SK-N-SH treated with all-trans-retinoic acid at 6 μM for 48 hours (cell line): ENCODE results near the gene DOC2B.

Experiments
- GLIS3 ChIP-seq: fragments of 250-450 bp; sonication (Bioruptor Pico); IDR thresholded peaks from 2 replicates; pipeline ENCODE4 v1.5.0; 2020; ENCODE audit warnings: mild to moderate bottlenecking, moderate library complexity
- OSR1 ChIP-seq: fragments of 250-450 bp; sonication (Bioruptor Pico); IDR thresholded peaks from 2 replicates; pipeline ENCODE4 v1.8.0; 2022; ENCODE audit warnings: moderate library complexity, mild to moderate bottlenecking, inconsistent platforms
- RARB ChIP-seq: fragments of 250-450 bp; sonication (Bioruptor Pico); IDR thresholded peaks from 2 replicates; pipeline ENCODE4 v1.8.0; 2021; ENCODE audit warnings: mild to moderate bottlenecking, moderate library complexity
- SNAI2 ChIP-seq: fragments of 250-450 bp; sonication (Bioruptor Pico); IDR thresholded peaks from 2 replicates; pipeline ENCODE4 v1.5.0; 2020; ENCODE audit warnings: mild to moderate bottlenecking, moderate library complexity
- TCF4 ChIP-seq: fragments of 250-450 bp; sonication (Bioruptor Pico); IDR thresholded peaks from 2 replicates; pipeline ENCODE4 v1.8.0; 2021; ENCODE audit warnings: mild to moderate bottlenecking, moderate library complexity, borderline replicate concordance
- TOX ChIP-seq: fragments of 250-450 bp; sonication (Bioruptor Pico); IDR thresholded peaks from 2 replicates; pipeline ENCODE4 v1.8.0; 2021; ENCODE audit warnings: mild to moderate bottlenecking, moderate library complexity, borderline replicate concordance
- ZFP3 ChIP-seq: fragments of 250-450 bp; sonication (Bioruptor Pico); IDR thresholded peaks from 2 replicates; pipeline ENCODE4 v1.5.0; 2020; ENCODE audit warnings: mild to moderate bottlenecking, moderate library complexity
- ZFP30 ChIP-seq: fragments of 450-650 bp; formaldehyde crosslinking; IDR thresholded peaks from 2 replicates; pipeline ENCODE4 v1.5.0; 2022; ENCODE audit warnings: mild to moderate bottlenecking, moderate library complexity
- ZNF70 ChIP-seq: fragments of 450-650 bp; formaldehyde crosslinking; IDR thresholded peaks from 2 replicates; pipeline ENCODE4 v1.5.0; 2020; ENCODE audit warnings: mild to moderate bottlenecking, moderate library complexity
- TF ChIP-seq, protein P1 (sequence below): fragments of 250-450 bp; sonication (Bioruptor Pico); IDR thresholded peaks from 2 replicates; pipeline ENCODE4 v1.8.0; 2020; ENCODE audit warnings: mild to moderate bottlenecking, moderate library complexity, borderline replicate concordance
- TF ChIP-seq, protein P2 (sequence below): fragments of 250-450 bp; sonication (Bioruptor Pico); IDR thresholded peaks from 2 replicates; pipeline ENCODE4 v1.8.0; 2021; ENCODE audit warnings: low read depth, mild to moderate bottlenecking, moderate library complexity, borderline replicate concordance
- TF ChIP-seq, protein P3 (sequence below): fragments of 250-450 bp; sonication (Bioruptor Pico); IDR thresholded peaks from 2 replicates; pipeline ENCODE4 v1.5.1; 2021; ENCODE audit warnings: mild to moderate bottlenecking, moderate library complexity
- TF ChIP-seq, protein P4 (sequence below): fragments of 250-450 bp; sonication (Bioruptor Pico); IDR thresholded peaks from 2 replicates; pipeline ENCODE4 v1.5.0; 2020; ENCODE audit warnings: mild to moderate bottlenecking, moderate library complexity

DNA sequence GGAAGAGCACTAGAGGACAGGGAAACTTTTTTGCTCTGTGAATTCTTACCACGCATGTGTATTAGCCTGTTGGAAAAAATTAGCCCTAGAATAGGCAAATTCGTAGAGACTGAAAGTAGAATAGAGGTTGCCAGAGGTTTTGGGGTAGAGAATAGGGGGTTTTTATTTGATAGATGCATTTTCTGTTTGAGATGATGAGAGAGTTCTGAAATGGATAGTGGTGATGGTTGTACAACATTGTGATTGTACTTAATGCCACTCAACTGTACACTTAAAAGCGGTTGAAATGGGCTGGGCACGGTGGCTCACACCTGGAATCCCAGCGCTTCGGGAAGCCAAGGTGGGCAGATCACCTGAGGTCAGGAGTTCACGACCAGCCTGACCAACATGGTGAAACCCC lies 8.0 kb upstream of the DOC2B start:
- TF ChIP-seq OSR1 (CRISPR knock-in tag) (no peak), TCF4 (CRISPR knock-in tag) (no peak), ZFP30 (no peak), ZFP3 (CRISPR knock-in tag) (no peak), RARB (CRISPR knock-in tag) (no peak), GLIS3 (CRISPR knock-in tag) (no peak), SNAI2 (CRISPR knock-in tag) (no peak), TOX (CRISPR knock-in tag) (no peak), ZNF70 (CRISPR knock-in tag) (no peak)
- TF ChIP-seq, protein P1, sequence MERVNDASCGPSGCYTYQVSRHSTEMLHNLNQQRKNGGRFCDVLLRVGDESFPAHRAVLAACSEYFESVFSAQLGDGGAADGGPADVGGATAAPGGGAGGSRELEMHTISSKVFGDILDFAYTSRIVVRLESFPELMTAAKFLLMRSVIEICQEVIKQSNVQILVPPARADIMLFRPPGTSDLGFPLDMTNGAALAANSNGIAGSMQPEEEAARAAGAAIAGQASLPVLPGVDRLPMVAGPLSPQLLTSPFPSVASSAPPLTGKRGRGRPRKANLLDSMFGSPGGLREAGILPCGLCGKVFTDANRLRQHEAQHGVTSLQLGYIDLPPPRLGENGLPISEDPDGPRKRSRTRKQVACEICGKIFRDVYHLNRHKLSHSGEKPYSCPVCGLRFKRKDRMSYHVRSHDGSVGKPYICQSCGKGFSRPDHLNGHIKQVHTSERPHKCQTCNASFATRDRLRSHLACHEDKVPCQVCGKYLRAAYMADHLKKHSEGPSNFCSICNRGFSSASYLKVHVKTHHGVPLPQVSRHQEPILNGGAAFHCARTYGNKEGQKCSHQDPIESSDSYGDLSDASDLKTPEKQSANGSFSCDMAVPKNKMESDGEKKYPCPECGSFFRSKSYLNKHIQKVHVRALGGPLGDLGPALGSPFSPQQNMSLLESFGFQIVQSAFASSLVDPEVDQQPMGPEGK = no peak
- TF ChIP-seq, protein P2, sequence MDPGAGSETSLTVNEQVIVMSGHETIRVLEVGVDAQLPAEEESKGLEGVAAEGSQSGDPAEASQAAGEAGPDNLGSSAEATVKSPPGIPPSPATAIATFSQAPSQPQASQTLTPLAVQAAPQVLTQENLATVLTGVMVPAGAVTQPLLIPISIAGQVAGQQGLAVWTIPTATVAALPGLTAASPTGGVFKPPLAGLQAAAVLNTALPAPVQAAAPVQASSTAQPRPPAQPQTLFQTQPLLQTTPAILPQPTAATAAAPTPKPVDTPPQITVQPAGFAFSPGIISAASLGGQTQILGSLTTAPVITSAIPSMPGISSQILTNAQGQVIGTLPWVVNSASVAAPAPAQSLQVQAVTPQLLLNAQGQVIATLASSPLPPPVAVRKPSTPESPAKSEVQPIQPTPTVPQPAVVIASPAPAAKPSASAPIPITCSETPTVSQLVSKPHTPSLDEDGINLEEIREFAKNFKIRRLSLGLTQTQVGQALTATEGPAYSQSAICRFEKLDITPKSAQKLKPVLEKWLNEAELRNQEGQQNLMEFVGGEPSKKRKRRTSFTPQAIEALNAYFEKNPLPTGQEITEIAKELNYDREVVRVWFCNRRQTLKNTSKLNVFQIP (CRISPR knock-in tag) = no peak
- TF ChIP-seq, protein P3, sequence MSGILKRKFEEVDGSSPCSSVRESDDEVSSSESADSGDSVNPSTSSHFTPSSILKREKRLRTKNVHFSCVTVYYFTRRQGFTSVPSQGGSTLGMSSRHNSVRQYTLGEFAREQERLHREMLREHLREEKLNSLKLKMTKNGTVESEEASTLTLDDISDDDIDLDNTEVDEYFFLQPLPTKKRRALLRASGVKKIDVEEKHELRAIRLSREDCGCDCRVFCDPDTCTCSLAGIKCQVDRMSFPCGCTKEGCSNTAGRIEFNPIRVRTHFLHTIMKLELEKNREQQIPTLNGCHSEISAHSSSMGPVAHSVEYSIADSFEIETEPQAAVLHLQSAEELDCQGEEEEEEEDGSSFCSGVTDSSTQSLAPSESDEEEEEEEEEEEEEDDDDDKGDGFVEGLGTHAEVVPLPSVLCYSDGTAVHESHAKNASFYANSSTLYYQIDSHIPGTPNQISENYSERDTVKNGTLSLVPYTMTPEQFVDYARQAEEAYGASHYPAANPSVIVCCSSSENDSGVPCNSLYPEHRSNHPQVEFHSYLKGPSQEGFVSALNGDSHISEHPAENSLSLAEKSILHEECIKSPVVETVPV (CRISPR knock-in tag) = no peak
- TF ChIP-seq, protein P4, sequence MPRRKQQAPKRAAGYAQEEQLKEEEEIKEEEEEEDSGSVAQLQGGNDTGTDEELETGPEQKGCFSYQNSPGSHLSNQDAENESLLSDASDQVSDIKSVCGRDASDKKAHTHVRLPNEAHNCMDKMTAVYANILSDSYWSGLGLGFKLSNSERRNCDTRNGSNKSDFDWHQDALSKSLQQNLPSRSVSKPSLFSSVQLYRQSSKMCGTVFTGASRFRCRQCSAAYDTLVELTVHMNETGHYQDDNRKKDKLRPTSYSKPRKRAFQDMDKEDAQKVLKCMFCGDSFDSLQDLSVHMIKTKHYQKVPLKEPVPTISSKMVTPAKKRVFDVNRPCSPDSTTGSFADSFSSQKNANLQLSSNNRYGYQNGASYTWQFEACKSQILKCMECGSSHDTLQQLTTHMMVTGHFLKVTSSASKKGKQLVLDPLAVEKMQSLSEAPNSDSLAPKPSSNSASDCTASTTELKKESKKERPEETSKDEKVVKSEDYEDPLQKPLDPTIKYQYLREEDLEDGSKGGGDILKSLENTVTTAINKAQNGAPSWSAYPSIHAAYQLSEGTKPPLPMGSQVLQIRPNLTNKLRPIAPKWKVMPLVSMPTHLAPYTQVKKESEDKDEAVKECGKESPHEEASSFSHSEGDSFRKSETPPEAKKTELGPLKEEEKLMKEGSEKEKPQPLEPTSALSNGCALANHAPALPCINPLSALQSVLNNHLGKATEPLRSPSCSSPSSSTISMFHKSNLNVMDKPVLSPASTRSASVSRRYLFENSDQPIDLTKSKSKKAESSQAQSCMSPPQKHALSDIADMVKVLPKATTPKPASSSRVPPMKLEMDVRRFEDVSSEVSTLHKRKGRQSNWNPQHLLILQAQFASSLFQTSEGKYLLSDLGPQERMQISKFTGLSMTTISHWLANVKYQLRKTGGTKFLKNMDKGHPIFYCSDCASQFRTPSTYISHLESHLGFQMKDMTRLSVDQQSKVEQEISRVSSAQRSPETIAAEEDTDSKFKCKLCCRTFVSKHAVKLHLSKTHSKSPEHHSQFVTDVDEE (CRISPR knock-in tag) = no peak
